ENCODE results near the gene PAPSS2.

The PAPSS2 gene

GRCh38 chr10:87651801-87652200 is 7.9 kb upstream of the PAPSS2 start:
- no peak for TF ChIP-seq CTCF (IDR thresholded peaks at IDR 0.05; ENCODE audit: low read depth, low read length, missing control alignments)
- DNase-seq (ENCODE audit: extremely low read depth, low read depth), result no peak
- no peak overlapping the region for H3K4me3 ChIP-seq (replicated peaks; ENCODE audit: low read depth, low read length)

GRCh38 chr10:87652261-87652660 is 7.4 kb upstream of the PAPSS2 start:
- no peak overlapping the region for H3K4me3 ChIP-seq (replicated peaks; ENCODE audit: low read depth, low read length)
- TF ChIP-seq CTCF (IDR thresholded peaks at IDR 0.05; ENCODE audit: low read depth, low read length, missing control alignments), result no peak
- DNase-seq (ENCODE audit: extremely low read depth, low read depth), result no peak

- no peak overlapping the region for H3K4me3 ChIP-seq (replicated peaks; ENCODE audit: low read depth, low read length)
- TF ChIP-seq CTCF (IDR thresholded peaks at IDR 0.05; ENCODE audit: low read depth, low read length, missing control alignments), result no peak
- DNase-seq (ENCODE audit: extremely low read depth, low read depth), result no peak
Observed at GRCh38 chr10:87654212-87654611, 5.5 kb upstream of the PAPSS2 start.

GRCh38 chr10:87656431-87657072 is 3.1 kb upstream of the PAPSS2 start:
- peak; percentile 67 for TF ChIP-seq CTCF (IDR thresholded peaks at IDR 0.05; ENCODE audit: low read depth, low read length, missing control alignments)
- no peak overlapping the region for H3K4me3 ChIP-seq (replicated peaks; ENCODE audit: low read depth, low read length)
- DNase-seq (ENCODE audit: extremely low read depth, low read depth), result no peak

- H3K4me3 ChIP-seq (replicated peaks; ENCODE audit: low read depth, low read length), result no peak overlapping the region
- no peak for TF ChIP-seq CTCF (IDR thresholded peaks at IDR 0.05; ENCODE audit: low read depth, low read length, missing control alignments)
- no peak for DNase-seq (ENCODE audit: extremely low read depth, low read depth)
Observed at GRCh38 chr10:87657371-87657770, 2.3 kb upstream of the PAPSS2 start.

GRCh38 chr10:87658321-87658795 is 1.3 kb upstream of the PAPSS2 start:
- H3K4me3 ChIP-seq (replicated peaks; ENCODE audit: low read depth, low read length), result no peak overlapping the region
- DNase-seq (ENCODE audit: extremely low read depth, low read depth), result no peak
- no peak for TF ChIP-seq CTCF (IDR thresholded peaks at IDR 0.05; ENCODE audit: low read depth, low read length, missing control alignments)

All from HFF-Myc (cell line).